LNCAP (cell line): ENCODE results near the gene CCDC120.

ENCODE experiments used
- CTCF ChIP-seq: fragments of 450-650 bp; IDR thresholded peaks from 2 replicates; pipeline ENCODE4 v1.5.1; 2017; ENCODE audit warnings: mild to moderate bottlenecking

Gene CCDC120

GRCh38 chrX:49117581-49117980 lies 58.8 kb downstream of the CCDC120 start:
- TF ChIP-seq CTCF, result no peak
